Stimulated activated CD8-positive, alpha-beta memory T cell treated with anti-CD3 and anti-CD28 coated beads, Interleukin-7, amount 100 ng/mL, for 4 hours (primary cell): ENCODE results near the gene RRP9.
"Not testable (repeated sequence)": the region's sequence is repeated elsewhere in the genome, so short reads cannot be mapped to it uniquely, and the experiment has no call there.

ENCODE experiments used
- DNase-seq, 2 donors: peaks; one replicate each; pipeline ENCODE4 v3.0.0-alpha.2; 2020; ENCODE audit warnings: low read depth in 2 of 2

RRP9 gene

GRCh38 chr3:51904034-51904823, 37.5 kb downstream of the RRP9 start:
- no peak for DNase-seq

GRCh38 chr3:51902361-51902760, 39.3 kb downstream of the RRP9 start:
- DNase-seq: not testable (repeated sequence)

- DNase-seq: not testable (repeated sequence)
Observed at GRCh38 chr3:51900043-51900442, 41.7 kb downstream of the RRP9 start.

- no peak for DNase-seq
Observed at GRCh38 chr3:51897391-51897790, 44.3 kb downstream of the RRP9 start.

GRCh38 chr3:51896607-51897305, 44.9 kb downstream of the RRP9 start:
- DNase-seq: no peak

GRCh38 chr3:51894939-51895338, 46.8 kb downstream of the RRP9 start:
- no peak for DNase-seq

GRCh38 chr3:51894391-51894790, 47.3 kb downstream of the RRP9 start:
- no peak for DNase-seq

- no peak for DNase-seq
Observed at GRCh38 chr3:51891242-51892039, 50.3 kb downstream of the RRP9 start.

- no peak for DNase-seq
Observed at GRCh38 chr3:51888463-51889105, 53.1 kb downstream of the RRP9 start.

- no peak for DNase-seq
Observed at GRCh38 chr3:51887620-51888019, 54.1 kb downstream of the RRP9 start.

- no peak for DNase-seq
Observed at GRCh38 chr3:51886447-51886846, 55.3 kb downstream of the RRP9 start.
